ENCODE results near the gene STARD6.
"Not testable (repeated sequence)": the region's sequence is repeated elsewhere in the genome, so short reads cannot be mapped to it uniquely, and the experiment has no call there.

The STARD6 gene

GRCh38 chr18:54335638-54336173 is 22.0 kb downstream of the STARD6 start:
- no peak for DNase-seq

GRCh38 chr18:54330768-54331548 is 26.7 kb downstream of the STARD6 start:
- DNase-seq, result no peak

GRCh38 chr18:54329787-54330186 is 27.9 kb downstream of the STARD6 start:
- DNase-seq, result no peak

GRCh38 chr18:54327818-54328217 is 29.8 kb downstream of the STARD6 start:
- no peak for DNase-seq

- no peak for DNase-seq
These were observed 33.7 kb downstream of the STARD6 start for GRCh38 chr18:54323970-54324369.

- DNase-seq, result no peak
These were observed 34.1 kb downstream of the STARD6 start for GRCh38 chr18:54323561-54323960.

GRCh38 chr18:54316071-54316820 is 41.4 kb downstream of the STARD6 start:
- DNase-seq, result no peak

- not testable (repeated sequence) for DNase-seq
These were observed 48.1 kb downstream of the STARD6 start for GRCh38 chr18:54309564-54309963.

GRCh38 chr18:54303408-54303807 is 54.2 kb downstream of the STARD6 start:
- DNase-seq, result no peak

GRCh38 chr18:54298991-54299390 is 58.7 kb downstream of the STARD6 start:
- not testable (repeated sequence) for DNase-seq

GRCh38 chr18:54296062-54296461 is 61.6 kb downstream of the STARD6 start:
- DNase-seq, result no peak

- DNase-seq, result no peak
These were observed 63.4 kb downstream of the STARD6 start for GRCh38 chr18:54294274-54294673.

GRCh38 chr18:54284981-54285785 is 72.5 kb downstream of the STARD6 start:
- DNase-seq, result no peak

- no peak for DNase-seq
These were observed 73.1 kb downstream of the STARD6 start for GRCh38 chr18:54284535-54284934.

- no peak for DNase-seq
These were observed 77.5 kb downstream of the STARD6 start for GRCh38 chr18:54280220-54280569.

GRCh38 chr18:54279477-54280219 is 78.0 kb downstream of the STARD6 start:
- DNase-seq, result no peak

GRCh38 chr18:54278615-54279014 is 79.0 kb downstream of the STARD6 start:
- DNase-seq, result no peak

GRCh38 chr18:54277899-54278298 is 79.8 kb downstream of the STARD6 start:
- DNase-seq, result no peak

Measured in NCI-H2081 treated with DMSO at 0.1 percent for 48 hours (cell line).